Keratinocyte (primary cell): ENCODE data around the gene CDCA5. TPM values are rescaled to one million over a fixed set of nuclear protein-coding genes. Genes with fewer than 3 reads are reported as not detected.

Experiments used
- DNase-seq: peaks from one replicate; pipeline ENCODE4 v3.0.0-alpha.2; 2011; ENCODE audit warnings: low read depth, missing footprints, low spot score
- FAIRE-seq: peaks from 2 replicates; lab custom pipeline; 2011; peaks lifted over from hg19 to GRCh38; lab: Jason Lieb, UNC
- H2AFZ ChIP-seq: 2 replicates; pipeline ENCODE4 v1.6.0; 2012; ENCODE audit warnings: low read length, control low read depth, inconsistent platforms; ENCODE audit not compliant: control insufficient read depth
- H3K27ac ChIP-seq: 2 replicates; pipeline ENCODE4 v1.5.1; 2011; ENCODE audit warnings: low read length; ENCODE audit not compliant: control insufficient read depth, insufficient read depth
- H3K27me3 ChIP-seq: 3 replicates; pipeline ENCODE4 v1.6.0; 2011; ENCODE audit warnings: low read length; ENCODE audit not compliant: control insufficient read depth, insufficient read depth; ENCODE audit errors: extremely low read depth
- H3K36me3 ChIP-seq, 2 experiments: 2 replicates in 1 of 2; 3 replicates in 1 of 2; pipeline ENCODE4 v1.5.1; 2011; ENCODE audit warnings: low read length in 2 of 2, mild to moderate bottlenecking in 1 of 2; ENCODE audit not compliant: control insufficient read depth in 2 of 2, insufficient read depth in 2 of 2; ENCODE audit errors: extremely low read depth in 1 of 2
- H3K4me1 ChIP-seq: 3 replicates; pipeline ENCODE4 v1.5.1; 2011; ENCODE audit warnings: low read length; ENCODE audit not compliant: control insufficient read depth, insufficient read depth; ENCODE audit errors: extremely low read depth
- H3K4me2 ChIP-seq: 3 replicates; pipeline ENCODE4 v1.6.0; 2011; ENCODE audit warnings: low read depth, low read length; ENCODE audit not compliant: control insufficient read depth, insufficient read depth; ENCODE audit errors: extremely low read depth
- H3K4me3 ChIP-seq, 3 experiments: fragments of 200-600 bp in 1 of 3; sonication (generic) in 1 of 3; 2 replicates in 2 of 3; 3 replicates in 1 of 3; pipeline ENCODE4 v1.5.1; 2011 to 2016; ENCODE audit warnings: low read length in 3 of 3, mild to moderate bottlenecking in 3 of 3, control low read depth in 2 of 3, inconsistent platforms in 1 of 3, low read depth in 1 of 3, mixed read lengths in 1 of 3, mixed run types in 1 of 3, moderate library complexity in 1 of 3; ENCODE audit not compliant: control insufficient read depth in 2 of 3, insufficient read depth in 2 of 3; ENCODE audit errors: extremely low read depth in 1 of 3
- H3K79me2 ChIP-seq: 2 replicates; pipeline ENCODE4 v1.6.0; 2012; ENCODE audit warnings: low read length; ENCODE audit not compliant: control insufficient read depth, insufficient read depth
- H3K9ac ChIP-seq: 3 replicates; pipeline ENCODE4 v1.6.0; 2011; ENCODE audit warnings: low read length; ENCODE audit not compliant: control insufficient read depth, insufficient read depth; ENCODE audit errors: extremely low read depth
- H3K9me1 ChIP-seq: 3 replicates; pipeline ENCODE4 v1.6.0; 2011; ENCODE audit warnings: low read length; ENCODE audit not compliant: control insufficient read depth, insufficient read depth; ENCODE audit errors: extremely low read depth
- H3K9me3 ChIP-seq: 2 replicates; pipeline ENCODE4 v1.5.1; 2012; ENCODE audit warnings: low read depth, low read length; ENCODE audit not compliant: control insufficient read depth
- H4K20me1 ChIP-seq: 3 replicates; pipeline ENCODE4 v1.6.0; 2011; ENCODE audit warnings: low read length; ENCODE audit not compliant: control insufficient read depth, insufficient read depth; ENCODE audit errors: extremely low read depth
- EZH2 ChIP-seq: IDR thresholded peaks from one replicate; pipeline ENCODE4 v1.6.1; 2012; ENCODE audit warnings: inconsistent platforms, mild to moderate bottlenecking, low read length, moderate library complexity
- dilution Hi-C: fragments of 300-500 bp; cut with MboI; formaldehyde crosslinking; loops from one replicate; pipeline ENCODE4 v1.7.0; 2020; ENCODE audit warnings: low sequenced_read_pairs; ENCODE audit not compliant: extremely low pct_ligation_motif_present
- polyA plus RNA-seq, 5 experiments: library from polyadenylated mRNA; depleted of rRNA in 3 of 5; stranded (reverse) in 3 of 5; stranded (forward) in 1 of 5; unstranded in 1 of 5; fragments of >200 nt; gene quantifications; 1 replicate in 1 of 5; 2 replicates in 3 of 5; 3 replicates in 1 of 5; pipeline versions ENCODE4 v1.2.1 to v1.2.3, GENCODE V29; 2011 to 2012; ENCODE audit warnings: missing spikeins in 2 of 5, low read depth in 1 of 5, low replicate concordance in 1 of 5
- TF ChIP-seq, protein P1 (sequence below), 3 experiments: IDR thresholded peaks in 1 of 3; conservative IDR thresholded peaks in 1 of 3; optimal IDR thresholded peaks in 1 of 3; 2 replicates in 2 of 3; 3 replicates in 1 of 3; pipeline versions ENCODE3 to v1.5.1; 2011; ENCODE audit warnings: low read length in 3 of 3, mild to moderate bottlenecking in 3 of 3, moderate library complexity in 2 of 3, control low read depth in 1 of 3, inconsistent platforms in 1 of 3; ENCODE audit not compliant: insufficient read depth in 2 of 3; ENCODE audit errors: extremely low read depth in 1 of 3

CDCA5 gene
- polyA plus RNA-seq, 1 donor (not counting 4 experiments of a cell fraction or from before 2014, with no cell fraction given), result 8.0 TPM

DNA sequence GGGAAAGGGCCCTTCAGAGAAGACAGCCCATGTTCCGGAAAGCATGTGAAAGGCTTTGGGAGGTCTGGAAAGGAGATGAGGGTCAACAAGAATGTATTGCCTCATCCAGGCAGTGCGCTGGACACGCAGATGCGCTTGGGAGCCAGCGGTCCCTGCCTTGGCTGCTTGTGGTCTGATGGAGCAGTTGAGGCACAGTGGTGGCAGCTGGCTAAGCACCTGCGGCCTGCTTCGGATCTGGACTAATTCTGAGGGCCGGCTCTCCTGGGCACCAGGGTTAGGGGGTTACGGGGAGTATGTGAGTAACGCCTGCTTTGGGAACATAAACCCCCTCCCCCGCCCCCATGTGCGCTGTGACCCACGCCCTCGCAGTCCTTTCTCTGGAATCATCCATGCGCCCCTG lies 23.2 kb upstream of the CDCA5 start:
- Histone ChIP-seq H3K27ac (no peak overlapping the region), H3K9ac (no peak overlapping the region), H3K9me1 (no peaks in the 10 kb centered on the region), H3K36me3 (peaks cover 10 to 14% of the 10 kb centered on the region in 2 experiments), H3K27me3 (no peaks in the 10 kb centered on the region), H2AFZ (no peak overlapping the region), H3K4me2 (no peak overlapping the region), H3K9me3 (no peaks in the 10 kb centered on the region), H3K4me1 (peaks cover 8% of the 10 kb centered on the region), H4K20me1 (no peaks in the 10 kb centered on the region), H3K4me3 (no peak overlapping the region), H3K79me2 (peaks cover 2% of the 10 kb centered on the region)
- FAIRE-seq (no peak), DNase-seq (no peak)
- TF ChIP-seq, protein P1, sequence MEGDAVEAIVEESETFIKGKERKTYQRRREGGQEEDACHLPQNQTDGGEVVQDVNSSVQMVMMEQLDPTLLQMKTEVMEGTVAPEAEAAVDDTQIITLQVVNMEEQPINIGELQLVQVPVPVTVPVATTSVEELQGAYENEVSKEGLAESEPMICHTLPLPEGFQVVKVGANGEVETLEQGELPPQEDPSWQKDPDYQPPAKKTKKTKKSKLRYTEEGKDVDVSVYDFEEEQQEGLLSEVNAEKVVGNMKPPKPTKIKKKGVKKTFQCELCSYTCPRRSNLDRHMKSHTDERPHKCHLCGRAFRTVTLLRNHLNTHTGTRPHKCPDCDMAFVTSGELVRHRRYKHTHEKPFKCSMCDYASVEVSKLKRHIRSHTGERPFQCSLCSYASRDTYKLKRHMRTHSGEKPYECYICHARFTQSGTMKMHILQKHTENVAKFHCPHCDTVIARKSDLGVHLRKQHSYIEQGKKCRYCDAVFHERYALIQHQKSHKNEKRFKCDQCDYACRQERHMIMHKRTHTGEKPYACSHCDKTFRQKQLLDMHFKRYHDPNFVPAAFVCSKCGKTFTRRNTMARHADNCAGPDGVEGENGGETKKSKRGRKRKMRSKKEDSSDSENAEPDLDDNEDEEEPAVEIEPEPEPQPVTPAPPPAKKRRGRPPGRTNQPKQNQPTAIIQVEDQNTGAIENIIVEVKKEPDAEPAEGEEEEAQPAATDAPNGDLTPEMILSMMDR (optimal IDR thresholded peaks at IDR 0.05 in 1 of 3, IDR thresholded peaks at IDR 0.05 in 1 of 3, conservative IDR thresholded peaks at IDR 0.05 in 1 of 3; ENCODE audit: extremely low read depth in 1 of 3, insufficient read depth in 2 of 3, low read length in 3 of 3), result no peak
- dilution Hi-C loops, result no loop called here

DNA sequence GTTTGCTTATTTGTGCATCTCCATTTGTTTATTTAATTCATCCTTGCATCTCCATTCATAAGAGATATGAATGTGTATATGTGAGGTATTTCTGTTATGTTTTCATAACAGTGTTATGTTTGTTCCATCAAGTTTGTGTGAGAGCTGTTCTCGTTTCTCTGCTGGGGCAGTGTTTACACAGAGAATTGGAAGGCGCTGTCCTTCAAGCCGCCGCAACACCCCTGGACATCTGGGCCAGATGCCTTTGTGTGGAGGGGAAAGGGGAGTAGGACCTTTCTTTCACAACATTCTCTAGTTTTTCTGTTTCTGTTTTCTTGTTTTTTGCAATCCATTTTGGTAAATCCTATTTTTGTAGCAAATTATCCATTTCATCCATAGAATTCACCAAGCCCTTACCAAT lies 20.8 kb upstream of the CDCA5 start:
- dilution Hi-C loops, result no loop called here
- H3K4me3 ChIP-seq, result no peak overlapping the region

More for the DNA sequence above, 20.8 kb upstream of the CDCA5 start:
- Histone ChIP-seq H3K27ac (no peak overlapping the region), H3K4me2 (no peak overlapping the region), H3K9me3 (no peaks in the 10 kb centered on the region), H3K9ac (no peak overlapping the region), H3K9me1 (no peaks in the 10 kb centered on the region), H3K79me2 (peaks cover 2% of the 10 kb centered on the region), H3K36me3 (peaks cover 6 to 10% of the 10 kb centered on the region in 2 experiments), H3K27me3 (no peaks in the 10 kb centered on the region), H4K20me1 (no peaks in the 10 kb centered on the region), H3K4me1 (no peaks in the 10 kb centered on the region), H2AFZ (no peak overlapping the region)
- FAIRE-seq (no peak), DNase-seq (no peak)
- TF ChIP-seq, protein P1 (optimal IDR thresholded peaks at IDR 0.05 in 1 of 3, IDR thresholded peaks at IDR 0.05 in 1 of 3, conservative IDR thresholded peaks at IDR 0.05 in 1 of 3; ENCODE audit: extremely low read depth in 1 of 3, insufficient read depth in 2 of 3, low read length in 3 of 3), result no peak
- no peak for TF ChIP-seq EZH2
